Stimulated activated CD4-positive, alpha-beta T cell treated with anti-CD3 and anti-CD28 coated beads, Interleukin-15, amount 100 ng/mL, for 48 hours (primary cell): ENCODE results near the gene NRG2.

Experiments used
- DNase-seq, 2 donors: peaks; one replicate each; pipeline ENCODE4 v3.0.0-alpha.2; 2020; ENCODE audit warnings: low read depth in 2 of 2

Gene NRG2

DNA sequence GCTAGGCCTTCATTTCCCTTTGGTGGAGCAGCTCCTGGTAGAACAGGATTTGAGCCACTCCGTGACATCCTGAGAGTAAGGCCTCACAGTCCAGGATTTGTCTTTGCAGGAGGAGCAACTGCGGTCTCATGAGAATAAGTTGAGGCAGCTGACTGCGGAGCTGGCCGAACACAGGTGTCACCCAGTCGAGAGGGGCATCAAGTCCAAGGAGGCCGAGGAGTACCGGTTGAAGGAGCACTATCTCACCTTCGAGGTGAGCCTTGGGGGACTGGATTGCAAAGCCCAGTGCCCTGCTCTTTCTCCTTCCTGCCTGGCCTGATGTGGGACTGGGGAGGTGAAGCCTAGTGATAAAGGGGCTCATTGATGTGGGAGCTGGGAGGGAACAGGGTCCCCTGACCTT lies 203.2 kb downstream of the NRG2 start:
- DNase-seq: no peak

DNA sequence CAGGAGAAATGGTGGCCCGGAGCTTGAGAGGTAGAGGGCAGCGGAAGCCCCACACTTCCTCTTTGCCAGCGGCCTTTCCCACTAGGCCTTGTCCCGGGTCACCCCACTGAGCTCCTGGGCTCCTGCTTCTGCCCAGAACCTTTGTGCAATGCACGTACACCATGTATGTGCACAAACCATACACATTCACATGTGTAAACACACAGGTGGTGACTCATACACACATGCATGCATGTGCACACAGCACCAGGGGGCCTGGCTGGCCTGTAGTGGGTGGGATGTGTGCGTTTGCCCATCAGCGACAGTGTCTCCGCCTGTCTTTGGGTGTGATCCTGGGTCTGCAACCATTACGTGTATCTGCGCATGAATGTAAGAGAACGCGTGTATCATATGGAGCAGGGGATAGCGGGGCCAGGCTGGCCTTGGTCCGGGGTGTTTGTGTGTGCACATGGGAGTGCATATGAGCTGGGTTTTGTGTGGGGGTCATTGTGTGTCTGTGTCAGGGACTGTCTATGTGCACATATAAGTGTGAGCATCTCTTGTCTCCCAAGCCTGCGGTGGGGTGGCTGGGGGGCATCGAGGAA lies 203.8 kb downstream of the NRG2 start:
- DNase-seq: no peak

DNA sequence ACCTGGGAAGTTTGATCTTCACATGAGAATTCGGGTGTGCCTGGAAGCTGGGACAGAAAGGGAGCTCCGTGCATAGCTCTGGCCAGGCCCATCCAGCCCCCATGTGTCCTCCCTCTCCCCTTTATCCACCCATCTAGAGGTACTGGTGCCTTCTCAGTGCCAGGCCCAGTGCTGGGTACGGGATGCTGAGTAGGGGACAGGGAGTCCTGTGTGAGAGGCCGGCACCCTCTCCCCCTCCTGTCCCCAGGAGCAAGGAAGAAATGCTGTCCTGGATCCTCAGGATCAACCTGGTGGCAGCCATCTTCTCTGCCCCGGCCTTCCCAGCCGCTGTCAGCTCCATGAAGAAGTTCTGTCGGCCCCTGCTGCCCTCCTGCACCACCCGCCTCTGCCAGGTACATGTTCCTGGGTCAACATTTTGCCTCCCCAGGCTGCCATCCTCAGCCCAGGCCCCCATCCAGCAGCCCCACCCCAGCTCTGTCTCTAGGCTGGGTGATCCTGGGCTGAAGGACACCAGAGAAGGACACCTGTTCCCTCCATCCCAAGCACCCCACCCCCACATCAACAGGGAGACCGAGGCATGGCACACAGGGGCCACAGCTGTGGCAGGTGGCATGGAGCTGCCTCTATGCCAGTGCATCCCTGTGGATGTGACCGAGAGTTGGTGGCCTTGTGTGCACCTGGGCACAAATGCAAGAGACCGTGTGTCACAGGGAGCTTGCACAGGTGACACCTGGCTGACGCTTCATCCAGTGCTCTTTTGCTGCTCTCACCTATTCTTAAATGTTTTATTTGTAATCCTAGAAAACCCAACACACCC lies 204.5 kb downstream of the NRG2 start:
- DNase-seq: no peak

DNA sequence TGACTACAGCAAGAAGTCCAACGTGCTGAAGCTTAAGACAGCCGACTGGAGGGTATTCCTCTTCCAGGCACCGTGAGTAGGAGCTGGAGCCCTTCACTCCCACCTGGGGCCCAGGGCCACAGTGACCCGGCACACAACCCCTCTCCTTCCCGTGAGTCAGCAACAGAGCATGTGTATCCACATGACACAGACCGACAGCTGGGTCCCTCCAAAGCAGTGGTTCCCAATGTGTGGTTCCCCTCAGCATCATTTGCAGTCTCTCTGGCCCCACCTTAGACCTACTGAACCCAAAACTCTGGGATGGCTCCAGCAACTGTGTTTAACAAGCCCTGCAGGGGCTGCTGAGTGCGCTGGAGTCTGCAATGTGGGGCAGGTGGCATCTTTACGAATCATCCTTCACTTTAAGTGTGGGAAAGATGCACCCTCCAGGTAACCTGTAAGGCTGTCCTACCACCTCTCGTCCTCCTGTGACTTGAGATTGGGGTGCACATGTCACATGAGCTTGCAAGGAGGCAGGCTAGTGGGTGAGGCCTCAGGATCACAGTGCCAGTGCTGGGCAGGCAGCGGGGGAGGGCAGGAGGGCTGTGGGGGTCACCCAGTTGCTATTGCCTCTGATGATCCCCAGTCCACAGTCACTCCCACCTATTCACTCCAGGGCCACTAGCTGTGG lies 205.3 kb downstream of the NRG2 start:
- no peak for DNase-seq

DNA sequence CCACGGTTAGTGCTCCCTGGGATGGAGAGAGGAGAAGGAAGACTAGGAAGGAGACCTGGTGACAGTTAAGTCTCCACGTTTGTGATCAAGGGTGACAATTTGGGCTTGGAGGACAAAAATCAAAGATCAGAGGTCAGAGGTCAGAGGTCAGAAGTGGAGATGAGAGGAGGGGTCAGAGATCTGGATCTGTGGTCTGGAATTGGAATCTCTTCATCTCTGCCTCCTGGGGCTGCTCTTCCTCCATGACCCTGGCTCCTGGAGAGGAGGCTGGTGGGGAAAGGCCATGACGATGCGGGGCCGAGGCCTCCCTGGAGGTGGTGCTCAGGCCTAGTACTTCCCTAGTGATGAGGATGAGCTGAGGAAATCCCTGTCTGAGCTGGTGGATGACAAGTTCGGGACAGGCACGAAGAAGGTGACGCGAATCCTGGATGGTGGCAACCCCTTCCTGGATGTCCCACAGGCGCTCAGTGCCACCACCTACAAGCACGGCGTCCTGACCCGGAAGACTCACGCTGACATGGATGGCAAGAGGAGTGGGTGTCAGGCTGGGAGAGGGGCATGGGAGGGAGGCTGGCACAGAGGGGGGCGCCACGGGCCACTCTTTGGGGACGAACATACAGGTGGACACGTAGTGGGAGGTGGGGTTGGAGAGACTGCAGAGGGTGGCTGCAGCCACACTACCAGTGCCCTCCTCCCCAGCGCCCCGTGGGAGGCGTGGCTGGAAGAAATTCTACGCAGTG lies 206.5 kb downstream of the NRG2 start:
- no peak for DNase-seq

- no peak for DNase-seq
These were observed 207.4 kb downstream of the NRG2 start for GRCh38 chr5:139835656-139836055.

- DNase-seq: no peak
These were observed 209.6 kb downstream of the NRG2 start for GRCh38 chr5:139833525-139833924.

GRCh38 chr5:139831624-139832023 lies 211.5 kb downstream of the NRG2 start:
- DNase-seq: no peak

- no peak for DNase-seq
These were observed 213.6 kb downstream of the NRG2 start for GRCh38 chr5:139829471-139829870.

GRCh38 chr5:139828207-139828895 lies 214.7 kb downstream of the NRG2 start:
- no peak for DNase-seq

DNA sequence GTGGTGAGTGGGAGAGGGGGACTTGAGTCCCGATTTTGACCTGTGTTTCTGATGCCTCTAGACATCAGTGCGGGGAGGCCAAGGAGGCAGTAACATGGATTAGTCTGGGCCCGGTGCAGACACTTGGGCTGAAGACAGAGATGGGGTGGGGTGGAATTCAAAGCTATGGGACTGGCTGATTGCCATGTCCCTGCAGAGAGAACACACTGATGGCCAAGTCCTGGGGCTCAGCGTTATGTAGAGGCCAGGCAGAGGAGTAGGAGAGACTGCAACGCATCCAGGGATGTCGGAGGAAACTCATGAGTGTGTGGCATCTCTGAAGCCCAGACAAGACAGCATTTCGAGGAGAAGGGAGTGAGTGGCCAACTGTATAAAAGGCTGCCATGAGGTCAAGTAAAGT lies 217.4 kb downstream of the NRG2 start:
- no peak for DNase-seq

- no peak for DNase-seq
These were observed 219.2 kb downstream of the NRG2 start for GRCh38 chr5:139823757-139824355.

GRCh38 chr5:139822553-139823425 lies 220.3 kb downstream of the NRG2 start:
- no peak for DNase-seq

DNA sequence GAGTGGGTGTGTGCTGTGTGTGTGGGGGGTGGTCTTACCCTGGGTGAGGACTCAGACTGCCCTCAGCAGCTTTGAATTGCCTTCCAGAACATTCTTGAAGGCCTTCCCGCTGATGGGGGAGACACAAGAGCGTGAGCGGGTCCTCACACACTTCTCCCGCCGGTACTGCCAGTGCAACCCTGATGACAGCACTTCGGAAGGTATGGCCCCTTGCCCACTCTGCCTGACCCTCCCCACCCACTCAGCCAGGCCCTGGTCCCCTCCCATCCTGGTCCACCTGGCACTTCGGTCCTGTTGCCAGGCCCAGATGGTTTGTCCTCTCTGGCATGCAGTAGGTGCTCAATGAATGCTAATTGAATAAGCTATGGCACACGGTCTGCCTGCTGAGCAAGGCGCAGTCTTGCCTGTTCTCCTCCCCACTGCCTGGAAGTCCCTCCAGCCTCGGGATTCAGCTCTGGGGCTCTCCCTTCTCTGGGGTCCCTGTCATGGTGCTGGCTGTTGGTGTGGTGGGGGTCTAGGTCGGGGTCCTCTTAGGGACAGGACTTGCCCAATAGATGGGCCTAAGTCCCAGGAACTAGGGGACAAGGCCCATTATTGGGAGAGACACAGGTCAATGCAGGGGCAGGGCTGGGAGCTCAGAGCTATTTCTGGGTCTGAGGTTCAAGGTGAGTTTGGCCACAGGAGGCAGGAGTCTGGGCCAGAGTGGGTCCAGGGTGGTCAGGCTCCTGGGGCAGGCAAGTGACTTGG lies 221.1 kb downstream of the NRG2 start:
- DNase-seq: no peak

GRCh38 chr5:139820606-139821005 lies 222.5 kb downstream of the NRG2 start:
- no peak for DNase-seq

- DNase-seq: no peak
These were observed 223.0 kb downstream of the NRG2 start for GRCh38 chr5:139820130-139820529.

GRCh38 chr5:139817970-139818369 lies 225.1 kb downstream of the NRG2 start:
- DNase-seq: no peak

- DNase-seq: no peak
These were observed 225.7 kb downstream of the NRG2 start for GRCh38 chr5:139817362-139817761.

DNA sequence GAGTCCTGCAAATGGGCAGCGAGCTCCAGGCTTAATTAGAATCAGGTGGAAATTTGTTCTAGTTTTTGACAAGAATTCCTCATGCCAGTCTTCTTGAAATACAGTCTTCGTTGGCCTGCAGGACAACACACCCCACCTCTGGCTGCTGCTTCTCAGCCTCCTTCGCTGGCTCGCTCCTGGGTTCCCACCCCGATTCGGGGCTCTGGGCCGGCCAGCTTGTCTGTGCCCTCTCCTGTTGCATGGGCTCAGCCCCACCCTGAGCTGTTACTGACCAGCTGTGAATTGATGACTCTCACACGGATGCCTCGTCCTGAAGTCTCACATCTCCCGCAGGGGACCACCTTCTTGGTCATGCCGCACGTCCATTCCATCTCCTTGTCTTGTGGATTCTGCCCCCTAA lies 226.5 kb downstream of the NRG2 start:
- no peak for DNase-seq
